ENCODE measurements around the gene DBH.

The DBH gene

GRCh38 chr9:133680976-133681657 is 45.0 kb downstream of the DBH start:
- no peak for DNase-seq (ENCODE audit: low read depth in 1 of 2, low spot score in 1 of 2)
- Histone ChIP-seq H3K27ac (replicated peaks) (no peak overlapping the region), H3K4me3 (replicated peaks; ENCODE audit: insufficient read depth, low read length) (no peak overlapping the region), H3K27me3 (ENCODE audit: insufficient read depth, poor library complexity, severe bottlenecking) (no peaks in the 10 kb centered on the region)
- TF ChIP-seq REST (IDR thresholded peaks at IDR 0.05; ENCODE audit: insufficient replicate concordance, low read depth) (no peak), POLR2AphosphoS5 (IDR thresholded peaks at IDR 0.05; ENCODE audit: low read depth) (no peak), GABPA (IDR thresholded peaks at IDR 0.05; ENCODE audit: low read depth) (no peak), SPI1 (IDR thresholded peaks at IDR 0.05; ENCODE audit: borderline replicate concordance, low read depth) (no peak)
- TF ChIP-seq, protein P1, sequence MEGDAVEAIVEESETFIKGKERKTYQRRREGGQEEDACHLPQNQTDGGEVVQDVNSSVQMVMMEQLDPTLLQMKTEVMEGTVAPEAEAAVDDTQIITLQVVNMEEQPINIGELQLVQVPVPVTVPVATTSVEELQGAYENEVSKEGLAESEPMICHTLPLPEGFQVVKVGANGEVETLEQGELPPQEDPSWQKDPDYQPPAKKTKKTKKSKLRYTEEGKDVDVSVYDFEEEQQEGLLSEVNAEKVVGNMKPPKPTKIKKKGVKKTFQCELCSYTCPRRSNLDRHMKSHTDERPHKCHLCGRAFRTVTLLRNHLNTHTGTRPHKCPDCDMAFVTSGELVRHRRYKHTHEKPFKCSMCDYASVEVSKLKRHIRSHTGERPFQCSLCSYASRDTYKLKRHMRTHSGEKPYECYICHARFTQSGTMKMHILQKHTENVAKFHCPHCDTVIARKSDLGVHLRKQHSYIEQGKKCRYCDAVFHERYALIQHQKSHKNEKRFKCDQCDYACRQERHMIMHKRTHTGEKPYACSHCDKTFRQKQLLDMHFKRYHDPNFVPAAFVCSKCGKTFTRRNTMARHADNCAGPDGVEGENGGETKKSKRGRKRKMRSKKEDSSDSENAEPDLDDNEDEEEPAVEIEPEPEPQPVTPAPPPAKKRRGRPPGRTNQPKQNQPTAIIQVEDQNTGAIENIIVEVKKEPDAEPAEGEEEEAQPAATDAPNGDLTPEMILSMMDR (IDR thresholded peaks at IDR 0.05; ENCODE audit: insufficient read depth, low read length): no peak

DNA sequence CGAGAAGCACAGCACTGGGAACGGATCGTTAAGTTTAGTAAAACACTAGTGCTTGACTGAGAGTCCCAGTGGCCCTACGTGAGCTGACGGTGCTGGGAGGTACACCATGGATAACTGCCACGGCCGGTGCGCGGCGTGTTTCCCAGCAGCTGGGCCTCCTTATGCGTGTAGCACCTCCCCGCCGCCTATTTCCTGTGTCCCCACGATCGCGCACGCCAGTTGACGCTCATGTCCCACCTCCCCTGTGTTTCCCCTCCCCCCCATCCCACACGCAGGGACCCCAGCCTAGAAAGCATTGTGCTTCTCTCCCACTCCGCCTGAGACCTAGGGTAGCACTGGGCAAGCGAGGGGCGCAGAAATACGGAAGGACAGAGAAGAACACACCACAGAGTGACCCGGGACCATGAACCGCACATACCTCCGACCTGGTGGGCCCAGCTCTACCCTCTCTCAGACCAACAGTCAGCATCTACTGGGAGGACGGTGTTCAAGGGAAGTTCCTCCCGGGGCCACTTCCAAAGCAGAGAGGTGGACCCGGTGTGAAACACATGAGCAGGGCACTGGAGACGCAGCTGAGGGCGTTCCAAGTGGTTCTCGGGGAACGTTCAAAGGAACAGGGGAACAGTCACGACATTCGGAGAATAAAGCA is 45.6 kb downstream of the DBH start:
- no peak for TF ChIP-seq SPI1 (IDR thresholded peaks at IDR 0.05; ENCODE audit: borderline replicate concordance, low read depth)
- TF ChIP-seq POLR2AphosphoS5 (IDR thresholded peaks at IDR 0.05; ENCODE audit: low read depth): no peak
- no peak overlapping the region for H3K4me3 ChIP-seq (replicated peaks; ENCODE audit: insufficient read depth, low read length)
- H3K27me3 ChIP-seq (ENCODE audit: insufficient read depth, poor library complexity, severe bottlenecking): no peaks in the 10 kb centered on the region
- H3K27ac ChIP-seq (replicated peaks): no peak overlapping the region
- no peak for DNase-seq (ENCODE audit: low read depth in 1 of 2, low spot score in 1 of 2)

DNA sequence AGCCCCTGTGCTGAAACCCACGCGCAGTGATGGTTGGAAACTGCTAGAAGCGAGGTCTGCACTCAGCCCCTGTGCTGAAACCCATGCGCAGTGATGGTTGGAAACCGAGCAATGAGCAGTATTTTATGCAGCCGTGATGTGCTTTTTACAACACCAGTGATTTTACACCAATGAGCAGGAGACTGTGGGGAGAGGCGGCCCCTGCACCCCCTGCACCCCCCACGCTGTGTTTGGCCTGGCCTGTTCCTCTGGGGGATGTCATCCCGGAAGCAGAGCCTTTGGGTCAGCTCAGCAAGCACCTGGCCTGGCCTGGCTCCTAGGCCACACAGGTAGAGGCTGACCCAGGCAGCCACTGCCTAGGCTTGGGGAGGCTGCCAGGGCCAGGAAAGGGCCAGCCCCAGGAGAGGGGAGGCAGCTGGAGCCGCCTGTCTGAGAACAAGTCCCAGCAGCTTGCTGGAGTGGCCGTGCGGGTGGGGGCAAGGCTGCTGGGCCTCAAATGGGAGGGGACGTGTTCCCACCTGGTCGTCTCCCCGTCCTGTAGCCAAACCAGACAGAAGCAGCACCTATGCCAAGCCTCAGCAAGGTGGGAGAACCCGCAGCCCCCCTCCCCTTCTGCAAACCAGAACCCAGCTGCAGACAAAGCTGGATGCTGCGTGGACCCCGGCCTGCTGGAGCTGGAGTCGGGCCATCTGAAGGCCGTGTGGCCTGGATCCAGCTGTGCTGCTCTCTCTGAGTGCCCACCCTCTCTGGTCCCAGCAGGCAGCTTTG is 46.8 kb downstream of the DBH start:
- Histone ChIP-seq H3K27ac (replicated peaks) (no peak overlapping the region), H3K4me3 (replicated peaks; ENCODE audit: insufficient read depth, low read length) (no peak overlapping the region), H3K27me3 (ENCODE audit: insufficient read depth, poor library complexity, severe bottlenecking) (no peaks in the 10 kb centered on the region)
- no peak for DNase-seq (ENCODE audit: low read depth in 1 of 2, low spot score in 1 of 2)
- TF ChIP-seq, protein P1 (IDR thresholded peaks at IDR 0.05; ENCODE audit: insufficient read depth, low read length): no peak
- TF ChIP-seq GABPA (IDR thresholded peaks at IDR 0.05; ENCODE audit: low read depth) (no peak), REST (IDR thresholded peaks at IDR 0.05; ENCODE audit: insufficient replicate concordance, low read depth) (no peak), SPI1 (IDR thresholded peaks at IDR 0.05; ENCODE audit: borderline replicate concordance, low read depth) (no peak), POLR2AphosphoS5 (IDR thresholded peaks at IDR 0.05; ENCODE audit: low read depth) (no peak)

DNA sequence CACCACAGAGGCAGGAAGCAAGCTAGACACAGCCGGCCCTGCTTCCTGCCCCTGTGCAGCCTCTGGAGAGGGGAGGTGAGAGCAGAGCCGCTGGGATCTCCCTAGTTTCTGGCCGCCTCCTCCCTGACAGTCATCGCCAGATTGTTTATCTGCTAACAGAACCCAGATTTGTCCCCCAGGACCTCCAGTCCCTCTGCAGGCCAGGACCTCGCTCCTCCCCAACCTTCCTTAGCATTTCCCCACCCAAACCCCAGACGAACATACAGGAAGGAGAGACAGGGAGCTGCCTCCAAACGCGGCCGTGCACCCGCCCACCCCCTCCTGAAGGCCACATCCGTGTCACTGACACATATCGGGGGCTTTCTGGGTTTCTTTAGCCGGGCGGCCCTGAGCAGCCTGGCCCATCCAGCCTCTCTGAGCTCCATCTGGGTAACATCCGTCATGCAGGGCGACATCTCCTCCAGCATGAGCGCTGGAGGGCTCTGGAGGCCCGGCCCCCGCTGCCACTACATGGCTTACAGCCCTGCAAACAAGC is 47.5 kb downstream of the DBH start:
- no peak for TF ChIP-seq REST (IDR thresholded peaks at IDR 0.05; ENCODE audit: insufficient replicate concordance, low read depth)
- TF ChIP-seq, protein P1 (IDR thresholded peaks at IDR 0.05; ENCODE audit: insufficient read depth, low read length): no peak
- TF ChIP-seq POLR2AphosphoS5 (IDR thresholded peaks at IDR 0.05; ENCODE audit: low read depth): no peak
- TF ChIP-seq SPI1 (IDR thresholded peaks at IDR 0.05; ENCODE audit: borderline replicate concordance, low read depth): no peak
- no peak for TF ChIP-seq GABPA (IDR thresholded peaks at IDR 0.05; ENCODE audit: low read depth)
- Histone ChIP-seq H3K27ac (replicated peaks) (no peak overlapping the region), H3K27me3 (ENCODE audit: insufficient read depth, poor library complexity, severe bottlenecking) (no peaks in the 10 kb centered on the region), H3K4me3 (replicated peaks; ENCODE audit: insufficient read depth, low read length) (no peak overlapping the region)
- no peak for DNase-seq (ENCODE audit: low read depth in 1 of 2, low spot score in 1 of 2)
